DMS114 treated with DMSO at 0.1 percent for 48 hours (cell line): ENCODE measurements around the gene ADGRA3.
"Not testable (repeated sequence)": the region's sequence is repeated elsewhere in the genome, so short reads cannot be mapped to it uniquely, and the experiment has no call there.

Experiments used
- DNase-seq: peaks from one replicate; lab custom pipeline; 2025; ENCODE audit not compliant: unreplicated experiment; lab: John Stamatoyannopoulos, UW

Gene ADGRA3

DNA sequence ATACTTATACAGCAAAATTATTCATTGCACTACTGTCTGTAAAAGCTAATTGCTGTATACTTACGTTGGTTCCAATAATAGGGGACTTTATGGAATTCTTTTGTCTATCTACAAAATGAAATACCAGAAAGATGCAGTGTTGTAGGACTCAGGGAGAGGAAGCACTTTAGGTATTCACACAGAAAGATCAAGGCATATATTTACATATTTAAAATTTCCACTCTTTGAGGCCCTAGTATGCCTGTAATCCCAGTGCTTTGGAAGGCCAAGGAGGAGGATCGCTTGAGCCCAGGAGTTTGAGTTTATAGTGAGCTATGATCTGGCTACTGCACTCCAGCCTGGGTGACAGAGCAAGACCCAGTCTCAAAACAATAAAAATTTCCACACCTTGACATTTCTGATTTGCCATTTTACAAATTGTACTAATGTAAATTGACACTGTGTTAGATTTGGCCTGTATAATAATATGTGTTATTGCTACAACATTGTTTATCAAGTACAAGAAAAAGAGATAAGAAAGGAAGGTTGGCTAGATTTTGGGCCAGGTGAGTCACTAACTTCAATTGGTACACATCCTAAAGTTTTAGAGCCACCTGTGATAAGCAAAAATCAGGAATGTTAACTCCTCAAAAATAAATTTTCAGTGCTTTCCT, 35.1 kb downstream of the ADGRA3 start:
- no peak for DNase-seq

DNA sequence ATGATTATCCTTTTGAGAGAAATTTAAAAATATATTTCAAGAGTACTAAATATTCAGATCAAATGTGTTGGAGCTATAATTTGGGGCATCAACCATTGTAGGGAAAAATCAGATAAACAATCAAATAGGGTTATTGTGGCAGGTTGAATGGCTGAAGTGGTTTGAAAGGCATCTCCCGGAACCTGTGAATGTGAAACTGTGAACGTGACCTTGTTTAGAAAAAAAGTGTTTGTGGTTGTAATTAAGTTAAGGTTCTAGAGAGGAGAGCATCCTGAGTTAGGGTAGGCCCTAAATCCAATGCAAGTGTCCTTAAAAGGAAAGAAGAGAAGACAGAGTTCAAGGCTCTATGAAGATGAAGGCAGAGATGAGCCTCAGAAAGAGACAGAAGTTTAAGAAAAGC, 37.4 kb downstream of the ADGRA3 start:
- DNase-seq = no peak

DNA sequence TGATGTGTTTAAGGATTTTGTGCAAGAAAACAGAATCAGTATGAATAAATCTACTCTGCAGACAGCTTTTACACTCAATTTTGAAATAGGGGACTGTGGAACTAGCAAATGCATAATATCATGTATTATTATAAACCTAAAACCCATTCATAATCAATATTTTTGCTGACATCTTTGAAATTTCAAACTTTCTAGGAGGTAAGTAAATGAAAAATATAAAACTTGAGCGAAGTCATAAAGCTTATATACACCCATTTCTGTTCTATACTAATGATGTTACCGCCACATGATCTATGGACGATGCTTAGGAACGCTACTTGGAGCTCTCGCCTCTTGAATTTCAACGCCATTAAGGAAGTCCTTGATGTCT, 38.1 kb downstream of the ADGRA3 start:
- DNase-seq = no peak

DNA sequence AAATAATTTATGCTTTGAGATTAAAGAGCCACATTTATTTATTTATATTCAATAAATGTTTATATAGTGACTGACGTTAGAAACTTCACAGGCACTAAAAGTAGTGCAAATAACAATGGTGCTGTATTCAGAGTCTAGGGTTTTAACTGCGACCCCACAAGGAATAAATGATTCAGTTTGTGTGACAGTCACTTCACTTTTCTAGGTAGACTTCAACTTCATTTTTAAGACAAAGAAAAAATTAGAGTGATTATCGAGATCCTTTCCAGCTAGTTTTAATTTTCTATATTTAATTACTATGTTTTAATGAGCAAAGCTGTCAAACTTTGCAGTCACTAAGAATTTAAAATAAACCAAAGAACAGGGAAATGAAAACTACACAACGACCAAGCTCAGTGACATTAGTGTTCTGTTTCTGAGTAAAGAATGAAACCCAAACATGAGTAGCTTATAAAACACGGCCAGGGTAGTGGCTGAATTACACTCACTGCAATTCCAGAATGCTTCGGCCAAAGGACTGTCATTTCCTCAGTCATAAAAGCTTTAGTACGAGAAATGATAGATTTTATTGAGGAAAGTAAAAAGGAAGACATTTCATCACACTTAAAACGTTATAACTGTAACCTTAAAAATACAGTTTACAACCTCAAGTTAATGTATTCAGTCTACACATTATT, 38.6 kb downstream of the ADGRA3 start:
- DNase-seq = no peak

DNA sequence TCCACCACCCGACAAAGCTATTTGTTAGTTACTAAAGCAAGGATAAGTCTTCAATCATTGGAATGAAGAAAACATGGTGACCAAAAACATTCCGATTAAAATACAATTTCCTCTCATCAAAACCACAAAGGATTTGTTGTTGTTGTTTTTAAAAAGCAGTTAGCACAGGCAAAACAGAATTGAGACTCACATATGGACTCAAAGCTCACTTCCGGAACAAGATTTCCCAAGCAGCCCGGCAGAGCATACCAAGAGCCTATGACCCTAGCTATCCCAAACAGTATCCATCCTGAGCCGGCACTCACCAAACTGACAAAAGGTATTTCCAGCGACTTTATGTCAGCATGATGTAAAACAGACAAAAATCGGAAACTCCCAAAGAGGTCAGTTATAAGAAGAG, 39.9 kb downstream of the ADGRA3 start:
- no peak for DNase-seq

DNA sequence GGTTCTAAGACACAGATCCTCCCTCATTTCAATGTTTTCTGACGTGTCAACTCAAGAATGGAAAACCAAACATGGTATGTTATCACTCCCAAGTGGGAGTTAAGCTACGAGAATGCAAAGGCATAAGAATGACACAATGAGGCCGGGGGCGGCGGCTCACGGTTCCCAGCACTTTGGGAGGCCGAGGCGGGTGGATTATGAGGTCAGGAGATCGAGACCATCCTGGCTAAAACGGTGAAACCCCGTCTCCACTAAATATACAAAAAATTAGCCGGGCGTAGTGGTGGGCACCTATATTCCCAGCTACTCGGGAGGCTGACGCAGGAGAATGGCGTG, 40.6 kb downstream of the ADGRA3 start:
- DNase-seq = not testable (repeated sequence)

DNA sequence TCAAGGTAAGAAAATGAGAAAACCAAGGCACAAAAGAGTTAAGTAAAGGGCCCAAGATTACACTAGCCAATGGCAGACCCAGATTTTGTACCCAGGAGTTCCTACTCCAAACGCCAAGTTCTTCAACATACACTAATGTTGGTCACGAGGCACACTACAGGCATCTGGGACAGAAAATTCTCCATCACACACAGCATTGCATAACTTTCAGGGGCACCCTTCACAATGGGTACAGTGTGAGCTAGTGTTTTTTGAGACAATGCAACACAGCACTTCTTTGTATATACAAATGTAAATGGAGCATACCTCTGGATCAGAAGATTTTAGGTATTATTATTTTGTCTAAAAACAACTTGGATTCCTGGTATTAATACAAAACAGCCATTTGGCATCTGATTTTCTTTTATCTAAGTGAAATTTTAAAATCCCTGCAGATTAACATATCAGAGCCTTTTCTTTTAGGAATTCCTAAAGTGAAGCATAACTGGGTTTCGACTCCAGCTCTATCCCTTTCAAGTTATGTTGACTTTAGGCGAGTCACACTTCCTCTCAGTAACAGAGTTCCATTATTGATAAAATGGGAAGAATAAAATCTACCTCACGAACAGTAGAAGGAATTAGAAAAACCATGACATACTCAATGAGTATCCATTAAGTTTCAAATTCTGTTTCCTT, 41.1 kb downstream of the ADGRA3 start:
- no peak for DNase-seq

DNA sequence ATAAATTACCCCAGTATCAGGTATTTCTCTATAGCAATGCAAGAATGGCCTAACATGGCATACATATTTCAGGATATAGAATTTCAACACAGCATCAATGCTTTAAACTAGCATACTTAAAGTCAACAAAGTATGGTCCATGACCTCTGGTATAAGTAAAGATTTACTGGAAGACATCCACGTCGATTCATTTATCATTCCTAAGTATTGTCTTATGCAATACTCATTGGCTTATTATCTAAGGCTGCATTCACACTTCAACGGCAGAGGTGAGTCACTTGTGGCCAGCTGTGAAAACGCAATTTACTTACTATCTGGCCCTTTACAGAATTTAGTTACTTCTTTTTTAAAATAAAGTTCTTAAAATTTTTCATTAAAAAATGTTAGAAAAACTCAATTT, 42.6 kb downstream of the ADGRA3 start:
- DNase-seq = no peak

DNA sequence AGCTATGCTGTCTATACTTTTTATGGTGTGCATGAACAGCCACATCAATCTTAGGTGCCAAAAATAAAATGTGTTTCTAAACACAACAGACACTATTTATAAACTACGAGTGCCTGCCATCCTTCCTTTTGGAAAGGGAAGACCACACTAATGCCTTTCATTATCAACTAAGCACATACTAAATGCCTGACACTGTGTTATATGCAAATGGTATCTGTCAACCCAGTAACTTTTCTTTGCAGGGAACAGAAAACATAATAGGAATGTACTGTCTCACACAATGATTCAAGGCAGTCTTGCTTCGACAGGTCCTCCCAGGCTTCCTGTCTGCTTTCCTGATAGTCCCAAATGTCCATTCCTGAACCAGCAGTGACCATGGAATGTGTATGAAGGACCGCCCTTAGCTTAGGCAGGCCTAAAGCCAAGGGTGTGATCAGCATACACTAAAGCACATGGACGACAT, 43.8 kb downstream of the ADGRA3 start:
- no peak for DNase-seq

DNA sequence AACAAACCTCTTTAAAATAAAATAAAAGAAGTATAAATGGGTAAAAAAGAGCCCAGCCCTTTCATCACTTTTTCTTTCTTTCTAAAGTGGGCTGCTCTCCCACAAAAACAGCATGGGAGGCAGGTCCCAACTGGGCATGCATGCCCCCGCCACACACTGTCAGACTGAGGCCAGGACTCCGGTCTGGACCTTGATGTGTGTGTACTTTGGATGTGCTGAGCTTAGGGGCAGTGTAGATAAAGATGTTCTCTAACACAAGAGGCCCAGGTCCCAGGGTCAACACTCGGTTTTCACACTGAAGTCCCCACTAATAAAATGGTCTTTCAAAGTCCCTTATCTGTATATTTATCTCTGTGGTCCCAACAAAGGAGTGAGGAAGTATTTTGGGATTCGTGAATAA, 44.4 kb downstream of the ADGRA3 start:
- DNase-seq = no peak

DNA sequence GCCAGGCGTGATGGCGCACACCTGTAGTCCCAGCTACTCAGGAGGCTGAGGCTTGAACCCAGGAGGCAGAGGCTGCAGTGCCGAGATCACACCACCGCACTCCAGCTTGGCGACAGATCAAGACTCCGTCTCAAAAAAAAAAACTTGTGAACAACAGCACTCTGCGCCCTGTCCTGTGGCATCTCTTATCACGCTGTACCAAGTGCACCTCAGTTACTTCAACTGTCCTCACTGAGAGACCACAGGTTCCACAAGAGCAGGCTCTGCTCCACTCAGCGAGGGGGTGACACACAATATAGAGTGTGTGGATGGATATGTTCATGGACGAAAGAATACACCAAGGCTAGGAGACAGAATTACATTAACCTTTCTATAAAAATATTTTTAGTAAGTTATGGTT, 49.3 kb downstream of the ADGRA3 start:
- DNase-seq = no peak

DNA sequence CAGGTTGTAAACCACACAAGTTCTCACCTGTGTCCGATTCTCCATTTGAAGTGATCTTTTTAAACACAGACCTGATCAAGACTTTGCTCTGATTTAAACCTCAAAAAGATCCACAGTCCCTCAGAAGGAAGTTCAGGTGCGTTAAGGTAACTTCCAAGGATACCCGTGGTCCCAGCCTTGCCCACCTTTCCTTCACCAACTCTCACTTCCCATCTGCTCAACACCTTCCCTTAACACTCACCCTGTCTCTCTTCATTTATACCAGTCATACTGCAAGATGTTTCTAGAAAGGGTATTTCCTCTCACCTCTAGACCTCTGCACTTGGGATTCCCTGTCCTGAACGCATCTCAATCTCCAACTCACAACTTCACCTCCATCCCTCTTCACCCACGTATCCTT, 49.9 kb downstream of the ADGRA3 start:
- DNase-seq = no peak

DNA sequence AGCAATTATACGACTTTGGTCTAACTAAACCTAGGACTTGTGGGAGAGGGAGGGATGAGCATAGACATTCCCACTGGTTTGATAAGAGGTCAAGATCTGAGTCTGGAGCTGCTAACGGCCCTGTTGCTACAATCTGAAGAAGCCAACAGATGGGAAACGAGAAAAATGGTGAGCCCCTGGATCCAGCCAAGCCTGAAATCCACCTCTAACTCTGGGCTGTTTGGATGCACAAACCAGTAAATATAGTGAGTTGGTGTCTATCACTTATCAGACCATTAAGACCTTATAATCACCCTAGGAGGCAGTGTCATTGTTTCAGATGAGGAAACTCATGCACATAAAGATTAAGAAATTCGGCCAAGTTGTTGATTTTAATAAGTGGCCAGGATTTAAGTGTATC, 50.5 kb downstream of the ADGRA3 start:
- DNase-seq = no peak

DNA sequence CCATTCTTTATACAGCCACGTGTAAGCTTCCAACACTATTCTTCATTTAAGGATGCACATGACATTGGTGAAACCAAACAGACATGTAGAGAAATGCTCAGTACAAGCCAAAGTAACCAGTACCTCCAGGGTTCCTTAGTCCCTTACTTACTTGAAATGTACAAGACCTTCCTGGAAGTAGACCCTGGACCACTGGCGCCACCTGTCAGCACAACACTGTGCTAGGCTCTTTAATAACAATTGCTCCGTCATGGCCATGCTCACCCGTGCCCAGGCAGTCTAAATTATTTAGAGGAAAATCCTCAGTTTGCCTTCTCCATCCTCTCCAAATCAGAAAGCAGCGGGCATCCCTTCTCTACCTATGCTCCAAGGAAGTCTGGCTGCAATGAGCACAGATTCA, 52.7 kb downstream of the ADGRA3 start:
- no peak for DNase-seq

DNA sequence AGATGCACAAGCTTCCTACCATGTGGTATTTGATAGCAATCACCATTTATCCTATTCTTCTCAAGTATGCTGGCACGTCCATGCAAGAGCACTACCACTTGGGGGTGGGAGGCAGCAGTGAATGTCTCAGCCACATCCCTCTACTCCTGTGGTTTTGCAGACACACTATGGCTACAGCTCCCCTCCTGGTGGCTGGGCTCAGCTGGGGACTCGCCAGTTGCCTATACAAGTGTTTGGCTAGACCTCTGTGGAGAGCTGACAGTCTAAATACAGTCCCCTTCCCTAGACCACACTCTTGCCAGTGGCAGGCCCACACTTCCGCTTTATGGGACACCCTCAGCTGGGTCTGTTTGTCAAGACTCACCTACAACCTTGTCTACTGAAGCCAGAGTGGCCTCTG, 53.2 kb downstream of the ADGRA3 start:
- no peak for DNase-seq

DNA sequence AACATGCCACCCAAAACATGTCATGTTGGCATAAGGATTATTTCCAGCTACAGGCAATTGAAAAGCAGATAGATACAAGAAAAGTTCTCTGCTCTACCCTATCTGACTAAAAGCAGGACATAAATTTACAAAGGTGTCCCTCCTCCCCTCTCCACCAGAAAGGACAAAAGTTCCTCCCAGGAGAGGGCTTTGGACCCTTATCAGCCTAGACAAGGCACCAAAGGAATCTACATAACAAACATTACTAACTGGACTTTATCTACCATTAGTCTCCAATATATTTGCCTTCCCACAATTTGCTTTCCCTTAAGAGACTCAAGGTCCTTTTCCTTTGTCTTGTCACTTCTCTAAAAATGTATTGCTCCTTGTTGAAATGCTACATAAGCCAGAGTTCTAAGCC, 55.6 kb downstream of the ADGRA3 start:
- no peak for DNase-seq

DNA sequence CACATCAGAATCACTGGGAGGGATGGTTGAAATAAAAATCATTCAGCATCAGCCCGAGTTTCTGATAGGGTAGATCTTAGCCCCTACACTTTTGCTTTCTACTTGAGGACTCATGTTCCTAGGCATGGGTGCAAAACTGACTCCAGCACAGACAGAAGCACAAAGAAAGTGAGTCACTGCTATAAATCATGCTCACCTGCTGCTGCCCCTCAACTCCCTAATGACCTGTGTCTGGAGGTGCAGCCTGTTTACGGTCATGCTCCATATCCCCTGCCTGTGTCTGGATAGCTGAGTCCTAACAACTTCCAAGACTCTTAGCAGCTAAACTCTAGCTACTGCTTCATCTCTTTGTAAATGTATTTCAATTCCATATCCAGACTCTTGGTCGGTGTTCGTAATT, 57.8 kb downstream of the ADGRA3 start:
- no peak for DNase-seq

DNA sequence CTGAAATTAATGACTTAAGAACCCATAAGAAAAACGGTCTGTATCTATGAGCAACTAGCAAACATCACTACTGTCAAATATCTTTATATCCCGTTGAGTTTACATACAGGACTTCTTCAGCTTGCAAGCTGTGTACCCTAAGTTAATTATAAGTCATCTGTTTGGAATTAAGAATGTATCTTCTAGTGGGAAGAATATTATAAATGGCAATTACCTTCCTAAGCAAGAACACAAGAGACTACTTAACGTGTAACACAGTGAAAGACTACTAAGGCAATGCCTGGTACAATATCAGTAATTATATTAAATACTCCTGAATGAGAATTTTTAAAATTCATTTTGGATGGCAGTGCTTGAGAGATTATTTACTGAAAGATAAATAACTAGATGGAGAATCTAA, 58.5 kb downstream of the ADGRA3 start:
- no peak for DNase-seq

DNA sequence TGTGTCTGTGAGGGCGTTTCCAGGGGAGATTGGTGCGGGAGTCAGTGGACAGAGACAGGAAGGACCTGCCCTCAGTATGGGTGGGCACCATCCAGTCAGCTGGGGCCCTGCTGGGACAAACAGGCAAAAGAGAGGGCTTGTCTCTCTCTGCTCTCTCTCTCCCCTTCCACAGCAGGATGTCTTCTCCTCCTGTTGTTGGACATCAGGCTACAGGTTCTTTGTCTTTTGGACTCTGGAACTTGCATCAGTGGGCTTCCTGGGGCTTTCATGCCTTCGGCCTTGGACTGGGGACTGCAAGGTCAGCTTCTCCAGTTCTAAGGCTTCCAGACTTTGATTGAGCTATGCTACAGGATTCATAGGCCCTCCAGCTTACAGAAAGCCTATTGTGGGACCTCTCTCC, 59.6 kb downstream of the ADGRA3 start:
- DNase-seq = no peak

DNA sequence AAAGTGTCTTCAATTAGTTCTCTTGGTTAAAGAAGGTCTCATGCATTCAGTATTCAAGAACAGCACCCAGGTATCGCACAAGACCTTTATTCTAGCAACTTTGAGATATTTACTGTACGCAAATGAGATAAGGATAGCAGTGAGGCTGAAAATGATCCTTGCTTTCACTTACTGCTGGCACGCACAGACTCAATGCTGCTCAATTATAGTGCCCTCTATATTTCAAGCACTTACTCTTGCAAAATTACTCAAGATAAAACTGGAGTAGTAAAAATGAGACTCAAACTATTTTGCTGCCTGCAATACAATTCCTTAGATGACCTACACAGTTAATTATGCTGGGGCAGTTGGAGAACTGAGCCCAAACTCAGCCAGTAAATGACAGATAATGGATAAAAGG, 60.9 kb downstream of the ADGRA3 start:
- no peak for DNase-seq

DNA sequence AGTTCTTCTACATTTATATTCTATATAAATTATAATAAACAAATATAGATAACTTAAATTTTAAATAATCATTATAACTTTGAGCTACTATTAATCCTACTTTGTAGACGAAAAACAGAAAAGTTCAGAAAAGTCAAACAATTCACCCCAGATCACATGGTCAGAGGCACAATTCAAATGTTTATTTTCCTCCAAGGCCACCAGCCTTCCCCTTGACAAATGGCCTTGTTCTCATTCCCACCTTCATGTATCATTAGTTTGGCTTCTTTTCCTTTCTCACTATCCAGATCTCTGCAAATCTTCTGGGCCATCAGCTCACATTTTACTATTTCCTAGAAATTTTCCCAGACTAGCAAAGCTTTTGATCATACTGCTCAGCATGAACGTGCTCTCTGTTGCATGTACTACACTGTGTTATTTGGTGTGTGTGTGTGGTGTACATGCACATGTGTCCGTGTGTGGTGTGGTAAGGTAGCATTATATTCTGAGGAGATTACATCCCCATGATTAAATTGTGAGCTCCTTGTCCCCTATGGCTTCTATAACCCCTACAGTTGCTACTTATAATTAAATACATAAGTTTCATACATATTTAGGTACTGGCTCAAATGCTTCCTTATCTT, 61.5 kb downstream of the ADGRA3 start:
- no peak for DNase-seq

DNA sequence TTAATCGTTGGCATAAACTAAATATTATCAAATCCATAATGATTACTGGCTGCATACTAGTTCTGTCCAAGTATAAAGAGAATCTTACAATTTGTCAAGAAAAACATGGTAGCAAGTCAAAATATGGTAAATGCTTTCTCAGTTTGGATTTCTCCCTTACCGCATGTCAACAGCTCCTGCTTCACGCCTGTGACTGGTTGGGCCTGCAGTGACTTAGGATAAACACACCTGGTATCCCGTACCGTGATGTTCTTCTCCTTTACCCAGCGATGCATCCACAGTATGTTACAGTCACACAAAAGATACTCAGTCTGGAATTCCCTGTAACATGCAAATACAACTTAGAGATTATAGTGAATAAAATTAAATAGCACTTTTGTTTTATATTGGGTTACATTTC, 71.1 kb downstream of the ADGRA3 start:
- no peak for DNase-seq
